Measurements from ENCODE around the gene PARP8.
"Not testable (repeated sequence)": the region's sequence is repeated elsewhere in the genome, so short reads cannot be mapped to it uniquely, and the experiment has no call there.

PARP8 gene

GRCh38 chr5:50666261-50667022, at the start of gene PARP8:
Gene PARP8, plus strand, starts transcription at chr5:50666637. Its CDS starts 459 bp downstream, at chr5:50667096.
- TF ChIP-seq ZNF274 (IDR thresholded peaks at IDR 0.05; ENCODE audit: low read depth, low read length), result no peak
- peak within 1 kb of the TSS; percentile 89 for H3K4me3 ChIP-seq (ENCODE audit: low read length)

GRCh38 chr5:50623666-50624065, 42.8 kb upstream of the PARP8 start:
- no peak overlapping the region for H3K4me3 ChIP-seq (ENCODE audit: low read length)
- no peak for TF ChIP-seq ZNF274 (IDR thresholded peaks at IDR 0.05; ENCODE audit: low read depth, low read length)

GRCh38 chr5:50634866-50635265, 31.6 kb upstream of the PARP8 start:
- not testable (repeated sequence) for H3K4me3 ChIP-seq (ENCODE audit: low read length)

DNA sequence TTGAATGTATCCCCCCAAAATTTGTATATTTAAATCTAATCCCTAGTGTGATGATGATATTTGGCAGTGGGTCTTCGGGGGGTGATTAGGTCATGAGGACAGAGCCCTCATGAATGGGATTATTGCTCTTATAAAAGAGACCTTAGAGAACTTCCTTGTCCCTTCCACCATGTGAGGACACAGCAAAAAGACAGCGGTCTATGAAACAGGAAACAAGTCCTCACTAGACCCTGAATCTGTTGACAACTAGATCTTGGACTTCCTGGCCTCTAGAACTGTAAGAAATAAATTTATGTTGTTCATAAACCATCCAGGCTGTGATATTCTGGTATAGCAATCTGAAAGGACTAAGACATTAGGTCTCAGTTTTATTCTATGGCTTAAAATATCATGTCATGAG, 28.9 kb upstream of the PARP8 start:
- not testable (repeated sequence) for H3K4me3 ChIP-seq (ENCODE audit: low read length)

- H3K4me3 ChIP-seq (ENCODE audit: low read length), result no peak overlapping the region
- TF ChIP-seq ZNF274 (IDR thresholded peaks at IDR 0.05; ENCODE audit: low read depth, low read length), result no peak
Observed at GRCh38 chr5:50646591-50646990, 19.8 kb upstream of the PARP8 start.

DNA sequence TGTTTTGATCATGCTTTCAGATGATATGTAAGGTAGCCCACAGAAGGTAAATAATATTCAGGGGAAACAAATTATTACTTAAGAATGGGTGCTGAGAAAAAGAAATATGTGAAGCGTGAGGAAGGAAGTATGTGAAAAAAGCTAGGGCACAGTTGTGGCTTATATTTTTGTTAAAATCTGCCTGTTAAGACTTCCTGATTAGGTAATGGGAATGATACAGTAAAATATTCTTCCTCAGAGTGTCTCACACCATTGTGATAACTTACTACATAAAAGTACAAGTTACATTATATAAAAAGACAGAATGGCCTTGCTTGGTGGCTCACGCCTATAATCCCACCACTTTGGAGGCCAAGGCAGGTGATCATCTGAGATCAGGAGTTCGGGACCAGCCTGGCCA, 18.7 kb upstream of the PARP8 start:
- no peak overlapping the region for H3K4me3 ChIP-seq (ENCODE audit: low read length)
- no peak for TF ChIP-seq ZNF274 (IDR thresholded peaks at IDR 0.05; ENCODE audit: low read depth, low read length)

GRCh38 chr5:50653946-50654345, 12.5 kb upstream of the PARP8 start:
- TF ChIP-seq ZNF274 (IDR thresholded peaks at IDR 0.05; ENCODE audit: low read depth, low read length), result no peak

GRCh38 chr5:50655067-50655809, 11.2 kb upstream of the PARP8 start:
- H3K4me3 ChIP-seq (ENCODE audit: low read length), result no peak overlapping the region
- no peak for TF ChIP-seq ZNF274 (IDR thresholded peaks at IDR 0.05; ENCODE audit: low read depth, low read length)

More at GRCh38 chr5:50653946-50654345, 12.5 kb upstream of the PARP8 start:
- H3K4me3 ChIP-seq (ENCODE audit: low read length), result no peak overlapping the region

DNA sequence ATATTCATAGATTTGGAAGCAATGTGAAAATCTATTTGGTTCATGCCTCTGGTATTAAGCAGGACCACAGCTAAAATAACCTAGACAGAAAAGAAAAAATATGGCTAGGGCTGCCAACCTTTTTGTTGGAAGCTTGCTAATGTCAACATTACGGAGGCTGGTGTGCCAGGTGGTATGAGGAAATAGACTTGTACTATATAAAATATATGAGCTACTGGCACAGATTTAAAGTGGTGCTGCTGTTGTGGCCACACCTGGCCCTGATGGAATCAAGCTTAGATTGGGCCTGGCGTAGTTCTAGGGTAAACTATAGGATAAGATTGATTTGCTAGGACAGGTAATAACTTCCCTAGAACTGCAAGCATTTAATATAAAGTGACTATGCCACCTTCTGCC, 10.6 kb upstream of the PARP8 start:
- no peak overlapping the region for H3K4me3 ChIP-seq (ENCODE audit: low read length)
- no peak for TF ChIP-seq ZNF274 (IDR thresholded peaks at IDR 0.05; ENCODE audit: low read depth, low read length)

- H3K4me3 ChIP-seq (ENCODE audit: low read length), result no peak overlapping the region
- no peak for TF ChIP-seq ZNF274 (IDR thresholded peaks at IDR 0.05; ENCODE audit: low read depth, low read length)
Observed at GRCh38 chr5:50657044-50657443, 9.4 kb upstream of the PARP8 start.

DNA sequence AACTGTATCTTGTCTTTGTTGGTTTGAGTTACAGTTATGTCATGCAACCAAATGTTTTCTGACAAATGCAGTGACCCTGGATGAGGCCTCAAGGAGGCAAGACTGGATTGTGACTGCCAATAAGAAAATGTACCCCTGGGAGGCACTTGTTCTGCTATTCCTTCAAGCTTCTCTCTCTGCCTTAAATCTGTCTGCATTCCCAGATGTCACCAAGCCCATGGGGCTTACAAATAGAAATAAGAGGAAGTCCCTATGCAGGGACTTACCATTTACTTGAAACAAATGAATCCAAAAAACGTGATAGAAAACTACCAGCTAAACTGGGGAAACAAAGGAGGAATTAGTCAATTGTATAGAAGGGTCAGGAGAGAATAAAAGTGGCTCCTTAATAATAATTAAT, 8.2 kb upstream of the PARP8 start:
- no peak for TF ChIP-seq ZNF274 (IDR thresholded peaks at IDR 0.05; ENCODE audit: low read depth, low read length)
- H3K4me3 ChIP-seq (ENCODE audit: low read length), result no peak overlapping the region

DNA sequence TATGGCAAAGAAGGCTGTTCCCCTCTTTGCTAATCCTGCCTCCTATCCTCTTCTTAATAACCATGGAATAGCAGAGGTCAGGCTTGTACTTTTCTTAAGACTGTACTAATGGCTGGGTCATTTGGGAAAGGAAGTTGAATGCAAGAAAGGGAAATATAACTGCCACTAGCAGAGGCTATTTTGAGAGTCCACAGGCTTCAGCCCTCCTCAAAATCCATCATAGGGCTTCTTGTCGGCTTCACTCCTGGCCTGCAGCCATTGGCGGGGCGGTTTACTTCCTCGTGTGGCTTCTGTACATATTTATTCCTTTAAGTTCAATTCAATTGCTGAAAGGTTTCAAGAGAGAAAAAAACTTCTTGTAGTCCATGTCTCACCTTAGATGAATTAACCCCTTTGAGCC, 2.8 kb upstream of the PARP8 start:
- no peak for TF ChIP-seq ZNF274 (IDR thresholded peaks at IDR 0.05; ENCODE audit: low read depth, low read length)
- H3K4me3 ChIP-seq (ENCODE audit: low read length), result no peak overlapping the region

GRCh38 chr5:50665091-50665490, 1.3 kb upstream of the PARP8 start:
- no peak for TF ChIP-seq ZNF274 (IDR thresholded peaks at IDR 0.05; ENCODE audit: low read depth, low read length)
- H3K4me3 ChIP-seq (ENCODE audit: low read length), result no peak overlapping the region

- H3K4me3 ChIP-seq (ENCODE audit: low read length), result peak overlapping the region; percentile 89
Observed at GRCh38 chr5:50665761-50666202, 655 bp upstream of the PARP8 start.

DNA sequence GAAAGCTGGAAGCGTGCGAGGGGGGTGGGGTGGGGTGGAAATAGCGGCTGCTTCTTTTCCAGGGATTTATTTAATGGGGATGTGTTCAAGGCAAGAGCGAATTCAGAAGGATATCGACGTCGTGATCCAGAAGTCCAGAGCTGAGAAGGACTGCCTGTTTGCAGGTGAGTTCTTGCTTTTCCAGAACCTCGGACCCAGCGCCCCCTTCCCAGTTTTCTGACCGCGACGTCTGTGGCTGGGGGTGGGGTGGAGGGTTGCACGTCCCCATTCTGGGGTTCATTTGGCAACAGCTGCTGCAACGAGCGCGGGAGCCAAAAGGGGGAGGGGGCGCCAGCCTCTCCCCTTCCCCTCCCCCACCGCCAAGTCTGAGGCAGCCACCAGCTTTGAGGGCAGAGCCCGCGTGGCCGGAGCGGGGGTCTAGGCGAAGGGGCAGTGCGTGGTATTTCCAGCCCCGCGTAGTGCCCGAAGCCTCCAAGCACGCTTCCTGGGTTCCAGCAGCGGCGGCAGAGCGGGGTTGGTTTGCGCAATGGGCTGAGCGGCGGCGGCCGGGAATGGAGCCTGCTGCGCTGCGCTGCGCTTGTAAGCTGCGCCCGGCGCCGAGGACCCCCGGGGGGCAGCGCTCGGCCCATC, 701 bp downstream of the PARP8 start:
- TF ChIP-seq ZNF274 (IDR thresholded peaks at IDR 0.05; ENCODE audit: low read depth, low read length), result no peak
- H3K4me3 ChIP-seq (ENCODE audit: low read length), result peak overlapping the region; percentile 89
